ENCODE measurements around the gene AEBP1. TPM values are rescaled to one million over a fixed set of nuclear protein-coding genes. Genes with fewer than 3 reads are reported as not detected.

AEBP1 gene
- total RNA-seq, 1 donor from 2014 or later = 1,349 TPM

DNA sequence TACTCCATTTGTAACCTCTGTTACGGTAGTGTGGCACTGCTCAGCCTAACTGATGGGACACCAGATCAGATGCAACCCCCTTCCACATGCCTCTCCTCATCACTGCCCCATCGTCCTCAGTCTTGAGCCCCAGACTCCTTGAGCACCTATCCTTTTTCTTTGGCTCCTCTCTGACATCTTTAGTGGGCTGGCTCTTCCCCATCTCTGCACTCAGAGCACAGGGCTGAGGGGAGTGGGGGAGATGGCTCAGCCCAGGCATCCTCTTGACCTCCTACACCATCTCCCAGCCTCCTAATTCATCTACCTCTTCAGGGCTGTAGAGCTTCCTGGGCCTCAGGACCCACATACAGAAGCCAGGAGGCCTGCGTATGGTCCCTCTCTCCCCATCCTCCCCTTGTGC is 20.3 kb upstream of the AEBP1 start:
- no peaks in the 10 kb centered on the region for H3K27me3 ChIP-seq
- peaks cover 27 to 64% of the 10 kb centered on the region in 2 donors for H3K4me1 ChIP-seq
- TF ChIP-seq, protein P1, sequence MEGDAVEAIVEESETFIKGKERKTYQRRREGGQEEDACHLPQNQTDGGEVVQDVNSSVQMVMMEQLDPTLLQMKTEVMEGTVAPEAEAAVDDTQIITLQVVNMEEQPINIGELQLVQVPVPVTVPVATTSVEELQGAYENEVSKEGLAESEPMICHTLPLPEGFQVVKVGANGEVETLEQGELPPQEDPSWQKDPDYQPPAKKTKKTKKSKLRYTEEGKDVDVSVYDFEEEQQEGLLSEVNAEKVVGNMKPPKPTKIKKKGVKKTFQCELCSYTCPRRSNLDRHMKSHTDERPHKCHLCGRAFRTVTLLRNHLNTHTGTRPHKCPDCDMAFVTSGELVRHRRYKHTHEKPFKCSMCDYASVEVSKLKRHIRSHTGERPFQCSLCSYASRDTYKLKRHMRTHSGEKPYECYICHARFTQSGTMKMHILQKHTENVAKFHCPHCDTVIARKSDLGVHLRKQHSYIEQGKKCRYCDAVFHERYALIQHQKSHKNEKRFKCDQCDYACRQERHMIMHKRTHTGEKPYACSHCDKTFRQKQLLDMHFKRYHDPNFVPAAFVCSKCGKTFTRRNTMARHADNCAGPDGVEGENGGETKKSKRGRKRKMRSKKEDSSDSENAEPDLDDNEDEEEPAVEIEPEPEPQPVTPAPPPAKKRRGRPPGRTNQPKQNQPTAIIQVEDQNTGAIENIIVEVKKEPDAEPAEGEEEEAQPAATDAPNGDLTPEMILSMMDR (IDR thresholded peaks at IDR 0.05) = no peak
- H3K27ac ChIP-seq = peak overlapping the region; percentile 91 to 100
- H3K9me3 ChIP-seq = no peaks in the 10 kb centered on the region
- peaks cover 9 to 19% of the 10 kb centered on the region in 2 donors for H3K36me3 ChIP-seq
- DNase-seq (ENCODE audit: low spot score in 2 of 2) = no peak
- H3K4me3 ChIP-seq = no peak overlapping the region
- intact Hi-C loops (cut with DNase I) = no loop called here

GRCh38 chr7:44084701-44085100 is 19.4 kb upstream of the AEBP1 start:
- peak overlapping the region; percentile 91 to 100 for H3K27ac ChIP-seq
- no peaks in the 10 kb centered on the region for H3K9me3 ChIP-seq
- intact Hi-C loops (cut with DNase I) = no loop called here
- DNase-seq (ENCODE audit: low spot score in 2 of 2) = no peak
- H3K36me3 ChIP-seq = peaks cover under 1 to 11% of the 10 kb centered on the region in 2 donors
- TF ChIP-seq, protein P1 (IDR thresholded peaks at IDR 0.05) = no peak
- H3K27me3 ChIP-seq = no peaks in the 10 kb centered on the region
- no peak overlapping the region for H3K4me3 ChIP-seq
- peaks cover 32 to 72% of the 10 kb centered on the region in 2 donors for H3K4me1 ChIP-seq

GRCh38 chr7:44085546-44085945 is 18.6 kb upstream of the AEBP1 start:
- TF ChIP-seq, protein P1 (IDR thresholded peaks at IDR 0.05) = no peak
- intact Hi-C loops (cut with DNase I) = no loop called here
- no peak overlapping the region for H3K4me3 ChIP-seq
- H3K27ac ChIP-seq = peak overlapping the region; percentile 91 to 100
- H3K36me3 ChIP-seq = peaks cover 0 to 2% of the 10 kb centered on the region in 2 donors
- H3K4me1 ChIP-seq = peaks cover 34 to 77% of the 10 kb centered on the region in 2 donors
- no peaks in the 10 kb centered on the region for H3K9me3 ChIP-seq
- no peaks in the 10 kb centered on the region for H3K27me3 ChIP-seq
- DNase-seq (ENCODE audit: low spot score in 2 of 2) = no peak

DNA sequence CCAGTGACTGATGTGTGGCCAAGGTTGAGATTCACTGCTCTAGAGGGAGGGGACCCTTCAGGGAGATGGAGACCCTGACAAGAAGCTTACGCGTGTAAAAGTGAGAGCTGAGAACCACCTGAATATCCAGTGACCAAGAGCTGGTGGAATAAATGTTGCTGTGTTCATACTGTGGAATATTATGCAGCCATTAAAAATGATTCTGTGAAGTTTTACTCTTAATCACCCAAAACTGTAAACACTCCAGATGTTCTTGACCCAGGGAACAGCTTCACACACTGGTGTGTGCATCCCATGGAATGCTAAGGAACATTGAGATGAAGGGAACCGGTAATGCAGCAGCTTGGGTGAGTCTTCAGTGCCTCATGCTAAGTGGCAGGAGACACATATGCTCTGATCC is 17.5 kb upstream of the AEBP1 start:
- intact Hi-C loops (cut with DNase I) = no loop called here
- no peak overlapping the region for H3K4me3 ChIP-seq
- no peaks in the 10 kb centered on the region for H3K36me3 ChIP-seq
- no peak for DNase-seq (ENCODE audit: low spot score in 2 of 2)
- H3K4me1 ChIP-seq = peaks cover 34 to 73% of the 10 kb centered on the region in 2 donors
- H3K27me3 ChIP-seq = no peaks in the 10 kb centered on the region
- peak overlapping the region; percentile 91 to 100 for H3K27ac ChIP-seq
- TF ChIP-seq, protein P1 (IDR thresholded peaks at IDR 0.05) = no peak
- H3K9me3 ChIP-seq = no peaks in the 10 kb centered on the region

DNA sequence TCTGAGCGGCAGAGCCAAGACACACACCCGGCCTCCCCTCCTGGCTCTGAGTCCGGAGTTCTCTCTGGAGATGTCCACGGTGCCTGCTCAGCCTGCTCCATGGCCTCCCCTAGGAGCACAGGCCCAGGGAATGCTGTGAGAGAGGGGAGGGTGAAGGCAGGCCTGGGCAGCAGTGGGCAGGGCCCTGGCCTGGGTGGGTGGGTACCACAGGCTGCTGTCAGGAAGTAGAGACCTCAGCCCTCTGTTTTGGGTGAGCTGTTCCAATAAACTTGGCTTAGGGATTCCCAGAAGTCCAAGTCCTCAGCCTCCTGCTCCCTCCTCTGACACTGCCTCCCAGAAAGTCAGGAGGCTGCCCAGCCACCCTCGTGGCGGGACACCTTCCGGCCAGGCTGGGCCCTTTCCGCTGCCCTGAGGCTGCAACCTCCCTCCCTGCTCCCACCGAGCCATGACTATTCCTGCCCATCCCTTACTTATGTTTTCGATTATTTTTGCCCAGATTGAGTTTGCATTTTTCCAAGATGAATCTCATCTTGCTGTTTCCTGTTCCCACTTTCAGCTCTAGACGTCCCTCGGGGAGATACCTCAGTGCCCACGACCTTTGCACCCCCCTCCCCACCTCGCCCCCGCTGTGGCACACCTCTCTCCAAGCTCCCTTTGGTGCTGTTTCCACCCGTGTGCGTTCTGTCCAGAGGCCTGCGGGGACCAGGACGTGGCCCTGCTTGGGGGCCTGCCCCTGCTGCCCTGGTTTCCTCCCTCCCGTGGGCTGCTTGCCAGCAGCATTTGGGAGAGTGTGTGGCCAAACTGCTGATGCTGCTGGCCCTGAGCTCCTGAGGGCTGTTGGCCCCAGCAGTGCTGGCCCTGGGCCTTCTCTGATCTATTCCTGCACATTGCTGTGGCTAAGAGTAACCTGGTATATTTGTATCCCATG is 16.0 kb upstream of the AEBP1 start:
- TF ChIP-seq, protein P1 (IDR thresholded peaks at IDR 0.05) = no peak
- intact Hi-C loops (cut with DNase I) = loop anchor here (1.0 kb wide), 1 partner anchor 14 kb away; no protein-coding TSS in a partner anchor
- H3K4me1 ChIP-seq = peaks cover 34 to 73% of the 10 kb centered on the region in 2 donors
- no peaks in the 10 kb centered on the region for H3K9me3 ChIP-seq
- peak overlapping the region in 1 of 2 donors; percentile 9 for H3K4me3 ChIP-seq
- no peaks in the 10 kb centered on the region for H3K36me3 ChIP-seq
- peak; percentile 67 to 94 for DNase-seq (ENCODE audit: low spot score in 2 of 2)
- H3K27ac ChIP-seq = peak overlapping the region; percentile 91 to 100
- H3K27me3 ChIP-seq = no peaks in the 10 kb centered on the region

Data from ascending aorta (tissue), 2 donors.